SU-DHL-6 (cell line): ENCODE measurements around the gene TPPP3.

Experiments
- CTCF ChIP-seq: fragments of 200-600 bp; sonication (generic); IDR thresholded peaks from one replicate; pipeline ENCODE4 v1.5.1; 2017; ENCODE audit warnings: antibody characterized with exemption, mild to moderate bottlenecking, low read length, moderate library complexity; ENCODE audit not compliant: insufficient read depth, poor library complexity, severe bottlenecking
- EZH2phosphoT487 ChIP-seq: fragments of 200-600 bp; sonication (generic), shearing (Covaris generic); conservative IDR thresholded peaks from 2 replicates; pipeline ENCODE4 v1.6.1; 2018; ENCODE audit warnings: mild to moderate bottlenecking, antibody characterized with exemption, low read length, moderate library complexity, mixed read lengths

DNA sequence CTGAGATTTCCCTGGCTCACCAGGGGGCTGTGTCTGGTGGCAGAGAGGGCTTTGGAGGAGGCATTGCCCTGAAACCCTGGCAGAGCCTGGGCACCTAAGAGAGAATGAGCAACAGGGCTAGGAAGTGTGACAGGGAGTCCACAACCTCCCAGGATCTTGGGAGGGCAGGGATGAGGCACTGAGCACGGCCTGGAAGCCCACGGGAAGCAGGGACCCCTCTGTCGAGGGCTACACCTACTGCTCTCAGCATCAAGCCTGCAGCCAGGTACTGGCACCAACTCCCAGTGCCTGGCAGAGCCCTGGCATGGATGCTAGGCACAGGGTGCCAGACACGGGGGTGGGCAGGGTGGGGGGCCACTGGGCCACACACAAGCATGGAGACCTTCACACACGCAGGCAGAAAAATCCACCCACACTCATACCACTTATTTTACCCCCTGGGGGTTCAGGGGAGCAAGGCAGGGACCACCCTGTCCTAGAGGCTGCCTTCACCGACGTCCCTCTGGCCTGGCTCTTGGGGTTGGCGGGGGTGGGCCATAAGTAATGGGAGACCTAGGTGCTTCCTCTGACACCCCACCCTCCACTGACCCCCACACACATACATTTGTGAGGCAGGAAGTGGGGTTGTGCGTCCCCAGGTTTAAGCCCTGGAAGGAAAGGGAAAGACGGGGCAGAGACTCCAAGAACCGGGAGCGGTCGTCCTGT lies 36.7 kb upstream of the TPPP3 start:
- TF ChIP-seq CTCF = no peak
- TF ChIP-seq EZH2phosphoT487 = no peak
